VCaP (cell line): ENCODE data around the gene DENND2C.

Source experiments
- H3K27ac ChIP-seq: fragments of 450-650 bp; 2 replicates; pipeline ENCODE4 v1.5.1; 2017
- CTCF ChIP-seq: fragments of 450-650 bp; conservative IDR thresholded peaks from 2 replicates; pipeline ENCODE4 v1.5.1; 2017; ENCODE audit warnings: mild to moderate bottlenecking, moderate library complexity

Gene DENND2C

GRCh38 chr1:114694540-114695310 lies 24.9 kb upstream of the DENND2C start:
- no peak overlapping the region for H3K27ac ChIP-seq
- no peak for TF ChIP-seq CTCF

GRCh38 chr1:114692947-114693346 lies 23.1 kb upstream of the DENND2C start:
- no peak for TF ChIP-seq CTCF
- H3K27ac ChIP-seq, result no peak overlapping the region

GRCh38 chr1:114691061-114691460 lies 21.2 kb upstream of the DENND2C start:
- no peak overlapping the region for H3K27ac ChIP-seq
- no peak for TF ChIP-seq CTCF

GRCh38 chr1:114690148-114690547 lies 20.3 kb upstream of the DENND2C start:
- no peak overlapping the region for H3K27ac ChIP-seq
- no peak for TF ChIP-seq CTCF

GRCh38 chr1:114688526-114688925 lies 18.7 kb upstream of the DENND2C start:
- no peak overlapping the region for H3K27ac ChIP-seq
- no peak for TF ChIP-seq CTCF

- no peak overlapping the region for H3K27ac ChIP-seq
- no peak for TF ChIP-seq CTCF
Measured at GRCh38 chr1:114685851-114686250, 16.0 kb upstream of the DENND2C start.

GRCh38 chr1:114677691-114678090 lies 7.8 kb upstream of the DENND2C start:
- no peak for TF ChIP-seq CTCF
- no peak overlapping the region for H3K27ac ChIP-seq
